GM21526 (cell line): ENCODE data around the gene RLF.

Source experiments
- ATAC-seq: cut with Tn5 transposase; IDR thresholded peaks from one replicate; pipeline ENCODE4 v1.9.1; 2021; ENCODE audit warnings: moderate library complexity; ENCODE audit not compliant: unreplicated experiment, low FRiP score

RLF gene, protein sequence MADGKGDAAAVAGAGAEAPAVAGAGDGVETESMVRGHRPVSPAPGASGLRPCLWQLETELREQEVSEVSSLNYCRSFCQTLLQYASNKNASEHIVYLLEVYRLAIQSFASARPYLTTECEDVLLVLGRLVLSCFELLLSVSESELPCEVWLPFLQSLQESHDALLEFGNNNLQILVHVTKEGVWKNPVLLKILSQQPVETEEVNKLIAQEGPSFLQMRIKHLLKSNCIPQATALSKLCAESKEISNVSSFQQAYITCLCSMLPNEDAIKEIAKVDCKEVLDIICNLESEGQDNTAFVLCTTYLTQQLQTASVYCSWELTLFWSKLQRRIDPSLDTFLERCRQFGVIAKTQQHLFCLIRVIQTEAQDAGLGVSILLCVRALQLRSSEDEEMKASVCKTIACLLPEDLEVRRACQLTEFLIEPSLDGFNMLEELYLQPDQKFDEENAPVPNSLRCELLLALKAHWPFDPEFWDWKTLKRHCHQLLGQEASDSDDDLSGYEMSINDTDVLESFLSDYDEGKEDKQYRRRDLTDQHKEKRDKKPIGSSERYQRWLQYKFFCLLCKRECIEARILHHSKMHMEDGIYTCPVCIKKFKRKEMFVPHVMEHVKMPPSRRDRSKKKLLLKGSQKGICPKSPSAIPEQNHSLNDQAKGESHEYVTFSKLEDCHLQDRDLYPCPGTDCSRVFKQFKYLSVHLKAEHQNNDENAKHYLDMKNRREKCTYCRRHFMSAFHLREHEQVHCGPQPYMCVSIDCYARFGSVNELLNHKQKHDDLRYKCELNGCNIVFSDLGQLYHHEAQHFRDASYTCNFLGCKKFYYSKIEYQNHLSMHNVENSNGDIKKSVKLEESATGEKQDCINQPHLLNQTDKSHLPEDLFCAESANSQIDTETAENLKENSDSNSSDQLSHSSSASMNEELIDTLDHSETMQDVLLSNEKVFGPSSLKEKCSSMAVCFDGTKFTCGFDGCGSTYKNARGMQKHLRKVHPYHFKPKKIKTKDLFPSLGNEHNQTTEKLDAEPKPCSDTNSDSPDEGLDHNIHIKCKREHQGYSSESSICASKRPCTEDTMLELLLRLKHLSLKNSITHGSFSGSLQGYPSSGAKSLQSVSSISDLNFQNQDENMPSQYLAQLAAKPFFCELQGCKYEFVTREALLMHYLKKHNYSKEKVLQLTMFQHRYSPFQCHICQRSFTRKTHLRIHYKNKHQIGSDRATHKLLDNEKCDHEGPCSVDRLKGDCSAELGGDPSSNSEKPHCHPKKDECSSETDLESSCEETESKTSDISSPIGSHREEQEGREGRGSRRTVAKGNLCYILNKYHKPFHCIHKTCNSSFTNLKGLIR (N-terminal part only)

DNA sequence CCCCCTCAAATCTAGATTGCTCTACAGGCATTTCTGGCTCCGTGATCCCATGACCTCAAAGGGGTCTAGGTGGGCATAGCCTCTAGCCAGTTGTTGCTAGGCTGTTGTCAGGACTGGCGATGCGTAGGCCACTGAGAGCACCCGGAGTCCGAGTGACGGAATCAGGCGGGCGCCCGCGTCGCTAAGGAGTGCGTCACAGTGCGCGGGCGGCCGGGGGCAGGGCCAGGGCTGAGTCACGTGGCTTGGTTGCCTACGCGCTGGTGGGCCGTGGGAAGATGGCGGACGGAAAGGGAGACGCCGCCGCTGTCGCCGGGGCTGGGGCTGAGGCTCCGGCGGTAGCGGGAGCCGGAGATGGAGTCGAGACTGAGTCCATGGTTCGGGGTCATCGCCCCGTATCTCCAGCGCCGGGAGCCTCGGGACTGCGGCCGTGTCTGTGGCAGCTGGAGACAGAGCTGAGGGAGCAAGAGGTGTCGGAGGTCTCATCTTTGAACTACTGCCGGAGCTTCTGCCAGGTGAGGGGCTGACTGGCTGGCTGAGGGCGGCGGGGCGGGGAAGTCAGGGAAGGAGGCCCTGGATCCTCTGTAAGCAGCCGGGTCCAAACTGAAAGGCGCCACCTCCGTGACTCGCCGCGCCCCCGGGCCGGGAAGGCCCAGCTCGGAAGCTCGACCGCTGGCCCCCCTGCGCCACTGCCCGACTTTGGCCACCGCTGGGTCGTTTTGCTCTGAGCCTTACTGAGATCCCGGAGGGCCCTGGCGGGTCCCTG, at the start of gene RLF:
TSS of gene RLF (plus strand) at position 263 of the 763 bp plus-strand sequence. CDS start at position 276, 13 bp downstream.
- peak; percentile 73 for ATAC-seq

DNA sequence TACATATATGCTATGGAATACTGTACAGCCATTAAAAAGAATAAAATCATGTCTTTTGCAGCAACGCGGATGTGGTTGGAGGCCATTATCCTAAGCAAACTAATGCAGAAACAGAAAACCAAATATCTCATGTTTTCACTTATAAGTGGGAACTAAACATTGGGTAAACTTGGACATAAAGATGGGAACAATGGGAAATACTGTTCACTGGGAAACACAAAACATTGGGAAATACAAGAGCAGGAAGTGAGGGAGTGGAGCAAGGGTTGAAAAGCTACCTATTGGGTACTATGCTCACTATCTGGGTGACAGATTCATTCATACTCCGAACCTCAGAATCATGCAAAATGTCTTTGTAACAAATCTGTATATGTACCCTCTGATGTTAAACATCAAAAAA, 46.8 kb upstream of the RLF start:
- ATAC-seq, result no peak

DNA sequence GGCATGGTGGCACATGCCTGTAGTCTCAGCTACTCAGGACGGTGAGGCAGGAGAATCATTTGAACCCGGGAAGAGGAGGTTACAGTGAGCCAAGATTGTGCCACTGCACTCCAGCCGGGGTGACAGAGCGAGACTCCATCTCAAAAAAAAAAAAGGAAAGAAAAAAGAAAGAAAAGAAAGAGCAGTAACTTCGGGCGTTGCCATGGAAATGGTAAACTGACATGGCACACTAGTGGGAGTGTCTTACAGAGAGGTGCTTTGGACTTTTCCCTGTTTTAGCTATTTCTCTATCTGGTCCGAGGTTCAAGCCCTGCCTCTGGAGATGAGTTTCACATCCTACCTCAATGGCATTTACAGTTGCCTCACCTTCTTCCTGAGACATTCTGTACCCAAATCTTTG, 41.1 kb upstream of the RLF start:
- ATAC-seq, result no peak

DNA sequence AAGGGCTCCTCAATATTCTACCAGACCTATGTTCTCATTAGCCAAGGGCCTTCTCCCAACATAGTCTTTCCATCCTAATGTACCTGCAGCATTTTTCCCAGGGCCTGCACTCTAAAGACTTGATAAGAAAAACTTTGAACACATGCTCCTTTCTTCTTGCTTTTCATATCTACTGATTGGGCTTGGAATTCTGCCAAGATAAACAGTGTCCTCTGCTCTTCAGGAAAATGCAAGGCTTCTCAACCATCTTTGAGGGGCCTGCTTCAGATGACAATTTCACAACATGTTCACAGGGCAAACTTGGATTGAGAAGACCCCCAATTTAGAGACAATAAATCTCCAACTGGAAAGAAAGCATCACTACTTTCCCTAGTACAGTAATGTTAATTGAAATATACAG, 38.3 kb upstream of the RLF start:
- ATAC-seq, result no peak

DNA sequence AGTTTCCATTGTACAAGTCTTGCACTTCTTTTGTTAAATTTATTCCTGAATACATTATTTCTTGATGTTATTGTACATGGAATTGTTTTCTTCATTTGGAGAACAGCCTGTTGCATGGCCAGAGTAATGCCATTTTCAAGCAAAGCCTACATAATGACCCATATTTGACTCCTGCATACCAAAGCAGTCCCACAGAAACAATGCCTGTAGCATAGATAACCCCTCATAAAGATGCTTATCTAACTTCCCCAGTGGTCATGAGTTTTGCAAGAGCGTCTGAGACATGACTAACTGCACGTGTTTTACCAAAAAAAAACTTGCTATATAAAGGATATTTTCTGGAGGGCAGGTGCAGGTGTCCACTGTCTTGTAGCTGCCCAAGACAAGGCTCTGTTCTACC, 30.3 kb upstream of the RLF start:
- no peak for ATAC-seq

DNA sequence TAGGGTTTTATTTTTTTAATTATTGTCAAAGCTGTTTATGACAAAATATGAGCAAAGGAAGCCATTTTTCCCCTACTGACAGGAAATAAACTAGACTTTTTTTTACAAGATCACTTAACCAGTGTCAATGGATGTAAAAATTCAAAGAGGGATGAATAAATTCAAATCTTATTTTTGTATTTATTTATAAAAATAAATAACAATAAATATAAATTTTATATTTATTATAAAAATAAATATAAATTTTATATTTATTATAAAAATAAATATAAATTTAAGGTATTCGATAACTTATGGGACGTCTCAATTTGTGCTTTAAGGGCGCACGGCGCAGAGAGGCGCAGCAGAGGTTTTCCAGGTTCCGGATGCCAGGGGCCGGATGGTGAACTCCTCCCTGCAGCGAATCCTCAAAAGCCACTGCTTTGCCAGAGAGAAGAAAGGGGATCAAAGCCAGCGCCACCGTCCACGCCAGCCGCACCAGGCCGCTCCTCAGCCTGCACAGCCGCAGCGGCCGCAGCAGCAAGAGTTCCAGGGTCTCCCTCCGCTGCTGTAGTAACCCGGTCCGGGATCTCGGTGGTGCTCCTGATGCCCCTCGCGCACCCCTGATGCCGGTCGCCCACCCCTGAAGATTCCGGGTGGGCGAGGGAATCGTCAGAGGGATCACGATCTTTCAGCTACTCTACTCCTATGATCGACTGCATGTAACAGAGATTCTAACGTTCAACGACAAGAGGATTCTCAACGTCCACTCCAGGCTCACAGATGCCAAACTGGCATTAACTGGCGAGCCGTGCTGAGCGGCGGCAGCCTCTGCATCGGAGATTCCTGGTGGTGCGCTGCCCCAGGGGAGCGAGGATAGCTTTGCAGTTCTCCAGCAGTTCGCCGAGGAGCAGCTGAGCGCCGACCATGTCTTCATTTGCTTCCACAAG, 28.5 kb upstream of the RLF start:
- no peak for ATAC-seq

DNA sequence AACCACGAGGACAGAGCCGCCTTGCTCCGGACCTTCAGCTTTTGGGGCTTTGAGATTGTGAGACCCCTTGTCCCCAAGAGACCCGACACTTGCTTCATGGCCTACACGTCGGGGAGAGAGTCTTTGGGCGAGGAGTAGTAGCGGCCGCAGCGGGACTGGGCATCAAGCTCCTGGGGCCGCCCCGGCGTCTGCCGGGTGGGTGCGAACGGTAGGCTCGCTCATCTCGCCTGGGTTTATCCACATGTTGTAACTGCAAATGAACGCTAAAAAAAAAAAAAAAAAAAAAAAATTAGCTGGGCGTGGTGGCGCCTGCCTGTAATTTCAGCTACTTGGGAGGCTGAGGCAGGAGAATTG, 27.9 kb upstream of the RLF start:
- no peak for ATAC-seq

DNA sequence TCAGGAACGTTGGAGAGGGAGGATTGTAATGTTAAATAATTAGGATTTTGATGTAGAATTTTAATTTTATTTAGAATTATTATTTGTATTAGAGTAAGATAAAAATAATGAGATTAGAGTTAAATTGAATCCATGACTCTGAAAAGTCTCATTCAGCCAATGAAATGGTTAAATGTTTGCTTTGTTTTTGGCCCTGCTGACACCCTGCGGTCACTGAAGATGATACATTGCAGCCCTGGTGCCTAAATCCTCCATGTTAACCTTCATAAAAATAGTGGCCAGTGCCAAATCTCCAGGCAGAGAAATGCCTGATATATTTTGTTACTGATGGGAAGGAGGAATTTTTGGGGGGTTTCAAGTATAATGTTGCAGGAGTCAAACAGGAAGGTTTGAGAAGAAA, 27.3 kb upstream of the RLF start:
- ATAC-seq, result no peak

DNA sequence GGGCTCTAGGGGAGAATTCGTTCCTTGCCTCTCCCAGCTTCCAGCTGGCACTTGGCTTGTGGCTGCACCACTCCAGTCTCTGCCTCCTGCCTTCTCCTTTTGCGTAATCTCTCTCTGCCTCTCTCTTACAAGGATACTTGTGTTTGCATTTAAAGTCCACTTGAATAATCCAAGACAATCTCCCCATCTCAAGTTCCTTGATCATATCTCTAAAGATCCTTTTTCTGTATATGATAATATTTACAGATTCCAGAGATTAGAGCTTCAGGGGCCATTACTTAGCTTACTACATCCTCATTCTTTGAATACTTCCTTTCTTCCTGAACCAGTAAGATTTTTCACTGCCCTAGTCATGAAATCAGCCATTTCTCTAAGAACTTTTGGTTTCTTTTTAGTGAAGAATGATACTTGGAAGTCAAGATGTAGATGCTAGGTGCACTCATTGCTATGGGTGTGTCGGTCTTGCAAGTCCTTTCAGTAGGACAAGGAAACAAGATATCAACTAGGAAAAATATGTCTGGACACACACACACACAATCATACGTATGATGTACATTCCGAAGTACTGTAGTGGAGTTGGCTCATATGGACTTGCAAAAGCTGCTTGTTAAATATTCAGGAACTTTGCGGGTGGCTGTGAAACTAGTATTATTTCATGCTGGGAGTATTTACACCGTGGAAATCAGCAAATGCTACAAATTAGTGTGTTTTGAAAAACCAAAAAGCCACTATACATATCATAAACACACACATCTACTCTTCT, 20.8 kb upstream of the RLF start:
- no peak for ATAC-seq

DNA sequence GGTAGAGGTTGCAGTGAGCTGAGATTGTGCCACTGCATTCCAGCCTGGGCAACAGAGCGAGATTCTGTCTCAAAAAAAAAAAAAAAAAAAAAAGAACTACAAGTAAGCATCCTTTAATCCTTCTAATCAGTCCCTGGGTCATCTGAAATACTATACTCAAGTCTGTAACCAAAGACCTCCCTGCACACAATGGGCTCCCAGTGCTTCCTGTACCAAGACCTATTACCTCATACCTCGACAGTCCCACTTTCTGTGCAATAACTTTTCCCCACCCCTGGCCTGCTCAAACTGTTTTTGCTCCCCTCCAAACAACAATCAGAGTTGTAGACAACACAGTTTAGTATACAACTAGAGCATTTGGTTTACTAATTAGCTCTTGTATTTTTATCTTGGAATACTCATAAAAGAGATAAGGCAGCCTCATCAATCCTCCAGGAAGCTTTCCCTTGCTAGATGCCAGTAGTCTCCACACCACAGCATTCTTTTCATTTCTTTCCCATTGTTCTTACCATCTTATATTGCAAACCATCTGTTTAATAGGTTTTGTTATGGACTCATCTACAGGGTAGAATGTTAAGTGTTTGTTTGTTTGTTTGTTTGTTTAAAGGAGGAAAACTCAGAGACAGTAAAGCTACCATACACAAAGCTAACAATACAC, 19.2 kb upstream of the RLF start:
- ATAC-seq, result no peak

DNA sequence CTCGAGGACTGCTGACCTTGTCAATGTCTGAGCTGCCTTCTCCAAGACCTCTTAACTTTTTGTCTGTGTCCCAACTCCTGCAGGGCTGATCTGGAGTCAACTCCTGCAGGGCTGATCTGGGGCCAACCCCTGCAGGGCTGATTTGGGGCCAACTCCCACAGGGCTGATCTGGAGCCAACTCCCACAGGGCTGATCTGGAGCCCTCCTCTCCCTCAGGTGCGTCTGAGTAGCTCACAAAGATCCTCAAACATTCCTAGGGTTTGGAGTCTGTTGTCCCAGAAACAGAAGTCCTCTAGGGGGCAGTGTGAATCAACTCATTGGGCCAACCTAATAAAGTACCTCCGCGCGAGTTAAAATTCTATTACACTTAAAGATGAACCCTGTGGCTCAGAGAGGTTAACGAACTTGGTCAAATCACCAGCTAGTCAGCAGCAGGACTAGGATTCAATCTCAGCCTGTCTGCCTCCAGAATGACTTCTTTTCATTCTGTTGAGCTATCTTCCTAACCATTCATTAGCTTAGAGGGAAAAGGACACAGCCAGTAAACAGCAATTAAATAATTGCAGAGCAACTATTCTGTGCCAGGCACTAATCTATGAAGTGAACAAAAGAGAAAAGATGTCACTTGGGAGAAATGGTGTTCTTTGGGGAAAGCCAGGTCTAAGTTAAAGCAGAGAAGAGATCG, 17.2 kb upstream of the RLF start:
- no peak for ATAC-seq

DNA sequence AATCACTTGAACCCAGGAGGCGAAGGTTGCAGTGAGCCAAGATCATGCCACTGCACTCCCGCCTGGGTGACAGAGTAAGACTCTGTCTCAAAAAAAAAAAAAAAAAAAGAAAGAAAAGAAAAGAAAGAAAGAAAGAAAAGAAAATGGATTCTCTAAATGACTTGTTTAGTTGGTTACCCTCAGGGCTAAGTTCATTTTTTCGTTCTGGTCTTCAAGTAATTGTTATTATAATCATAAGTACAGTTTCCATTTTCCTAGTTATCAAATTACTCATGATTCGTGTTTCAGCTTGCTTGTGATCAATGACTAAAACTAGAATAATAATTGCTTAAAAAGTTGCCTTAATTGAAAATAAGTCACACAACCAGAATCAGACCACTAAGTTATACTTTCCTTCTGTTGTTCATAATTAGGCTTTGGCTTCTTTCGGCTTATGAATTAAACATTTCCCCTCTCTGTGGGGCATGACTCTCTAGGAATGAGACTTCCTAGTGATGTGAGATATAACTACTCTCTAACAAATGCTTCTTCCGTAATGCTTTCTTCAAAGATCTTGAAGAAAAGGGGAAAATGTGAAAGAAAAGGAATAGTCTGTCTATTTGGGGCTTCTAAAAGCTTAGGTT, 9.6 kb upstream of the RLF start:
- ATAC-seq, result no peak

DNA sequence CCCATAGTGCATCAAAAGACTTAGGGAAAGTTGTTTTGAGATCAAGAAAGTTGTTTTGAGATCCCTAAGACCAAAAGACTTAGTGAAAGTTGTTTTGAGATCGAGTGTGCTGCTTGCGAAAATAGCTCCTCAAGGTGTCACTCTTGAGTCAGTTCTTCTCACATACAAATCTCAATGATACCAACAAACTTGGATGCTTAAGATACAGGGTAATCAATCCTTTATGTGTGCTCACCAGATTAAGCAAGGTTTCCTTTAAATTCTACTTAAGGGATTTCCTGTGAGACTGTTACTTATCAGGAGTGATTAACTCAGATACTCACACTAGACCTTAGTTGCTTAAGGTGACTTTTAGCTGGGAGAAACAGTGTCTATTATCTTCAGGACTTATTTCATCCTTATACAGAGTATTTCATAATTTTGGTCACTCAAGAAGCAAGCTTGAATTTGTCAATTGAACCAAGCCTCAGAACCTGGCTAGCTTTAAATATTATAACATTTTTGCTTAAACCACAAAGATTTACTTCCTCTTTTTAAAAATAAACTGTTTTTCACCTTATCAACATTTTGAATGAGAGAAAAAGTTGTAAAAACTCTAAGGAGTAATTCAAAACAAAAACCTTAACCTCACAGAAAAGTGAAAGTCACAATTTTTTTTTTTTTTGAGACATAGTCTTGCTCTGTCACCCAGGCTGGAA, 8.0 kb upstream of the RLF start:
- ATAC-seq, result no peak

DNA sequence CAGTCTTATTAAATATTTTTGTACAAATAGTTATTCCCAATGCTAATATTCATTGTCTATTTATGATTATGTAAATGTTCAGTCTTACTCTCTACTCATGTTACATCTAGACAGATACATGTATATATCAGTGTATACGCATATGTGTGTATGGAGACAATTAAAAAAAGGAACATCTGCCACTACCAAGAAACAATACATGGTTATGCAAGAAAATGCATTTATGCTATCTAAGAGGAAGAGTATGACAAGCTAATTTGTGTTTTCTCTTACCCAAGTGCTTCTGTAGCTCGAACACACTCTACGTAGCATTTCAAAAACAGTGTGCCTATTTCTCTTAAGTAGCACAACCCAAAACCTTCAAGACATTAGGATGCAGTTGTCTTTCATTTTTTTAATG, 6.1 kb upstream of the RLF start:
- no peak for ATAC-seq

DNA sequence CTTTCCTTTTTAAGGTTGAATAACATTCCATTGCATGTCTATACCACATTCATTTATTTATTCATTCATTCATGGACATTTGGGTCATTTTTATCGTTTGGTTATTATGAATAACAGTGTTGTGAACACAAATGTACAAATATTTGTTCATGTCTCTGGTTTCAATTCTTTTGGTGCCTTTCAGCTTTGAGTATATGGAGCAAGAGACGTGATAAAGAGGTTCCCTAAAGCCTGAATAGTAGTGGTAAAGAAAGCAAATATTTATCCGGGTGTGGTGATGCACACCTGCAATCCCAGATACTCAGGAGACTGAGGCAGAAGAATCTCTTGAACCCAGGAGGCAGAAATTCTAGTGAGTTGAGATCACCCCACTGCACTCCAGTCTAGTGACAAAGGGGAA, 5.3 kb upstream of the RLF start:
- no peak for ATAC-seq

DNA sequence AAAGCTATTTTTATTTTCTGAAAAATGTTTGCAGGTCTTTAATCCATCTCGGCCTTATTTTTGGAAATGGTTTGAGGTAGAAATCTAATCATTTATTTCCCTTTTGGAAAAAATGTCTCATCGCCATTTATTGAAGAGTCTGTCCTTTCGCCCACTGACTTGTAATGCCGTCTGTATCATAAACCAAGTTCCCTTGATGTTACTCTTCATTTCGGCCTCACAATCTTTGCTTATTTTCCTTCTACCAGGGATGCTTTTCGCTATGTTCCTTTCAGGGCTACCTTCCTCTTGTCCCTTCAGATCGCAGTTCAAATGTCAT, 422 bp upstream of the RLF start:
- no peak for ATAC-seq
